ENCODE results near the gene TADA2B.

The TADA2B gene

DNA sequence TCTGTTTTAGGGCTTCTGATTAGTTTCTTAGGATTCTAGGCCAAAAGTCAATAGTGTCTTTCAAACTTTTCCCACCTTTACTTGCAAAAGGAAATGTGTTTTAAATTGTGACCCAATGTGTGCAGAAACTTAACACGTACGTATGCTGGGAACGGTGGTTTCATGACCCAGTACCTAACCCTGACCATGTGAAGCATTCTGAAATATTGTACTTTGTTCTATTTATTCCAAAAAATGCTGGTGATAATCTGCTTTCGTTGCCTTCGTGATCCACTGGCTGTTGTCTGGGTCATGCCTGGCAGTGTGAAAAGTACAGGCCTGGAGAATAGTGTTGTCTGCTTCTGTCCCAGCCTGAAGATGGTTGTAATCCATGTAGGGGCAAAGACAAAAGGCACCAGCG is 26.7 kb upstream of the TADA2B start:
- in situ Hi-C loops (cut with HindIII; ENCODE audit: low sequenced_read_pairs), result no loop called here

GRCh38 chr4:7017446-7018048 is 25.6 kb upstream of the TADA2B start:
- in situ Hi-C loops (cut with HindIII; ENCODE audit: low sequenced_read_pairs), result no loop called here

GRCh38 chr4:7018281-7018680 is 24.9 kb upstream of the TADA2B start:
- in situ Hi-C loops (cut with HindIII; ENCODE audit: low sequenced_read_pairs), result no loop called here

GRCh38 chr4:7019367-7019766 is 23.8 kb upstream of the TADA2B start:
- in situ Hi-C loops (cut with HindIII; ENCODE audit: low sequenced_read_pairs), result no loop called here

DNA sequence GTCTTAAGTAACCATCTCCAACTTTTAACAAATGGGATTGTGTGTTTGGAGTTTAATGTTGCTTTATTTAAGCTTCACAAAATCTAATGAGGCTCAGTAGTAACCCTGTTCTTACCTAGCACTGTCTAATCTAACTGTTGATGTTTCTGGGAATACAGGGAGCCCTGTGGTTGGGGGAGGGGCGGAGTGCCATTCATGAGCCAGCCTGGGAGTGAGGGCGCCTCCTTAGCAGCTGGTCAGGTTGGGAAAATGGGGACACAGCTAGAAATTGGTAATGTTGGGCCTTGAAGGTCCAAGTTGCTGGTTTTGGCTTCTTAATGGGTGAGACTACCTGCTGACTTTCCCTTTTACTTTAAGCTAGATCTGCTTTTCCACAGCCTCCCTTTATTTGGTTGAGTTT is 22.9 kb upstream of the TADA2B start:
- in situ Hi-C loops (cut with HindIII; ENCODE audit: low sequenced_read_pairs), result loop anchor here (5.0 kb wide), 2 partner anchors 38 to 62 kb away; no protein-coding TSS in a partner anchor

DNA sequence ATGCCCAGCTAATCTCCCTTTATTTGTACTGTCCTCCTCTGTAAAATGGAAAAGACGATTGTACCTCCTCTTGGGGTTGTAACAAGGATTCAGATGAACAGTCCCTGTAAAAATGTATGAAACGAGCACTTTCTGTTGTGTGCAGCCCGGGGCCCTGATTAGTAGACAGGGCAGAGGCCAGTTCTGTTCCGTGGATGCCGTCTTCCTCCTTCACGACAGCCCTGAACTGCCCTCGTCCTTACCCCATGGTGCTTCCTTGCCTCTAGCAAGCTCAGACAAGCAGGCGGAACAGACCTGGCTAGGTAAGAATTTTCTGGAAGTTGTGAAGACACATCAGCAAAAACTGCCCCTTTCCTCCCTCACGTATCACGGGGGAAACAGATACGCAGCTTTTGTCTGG is 22.3 kb upstream of the TADA2B start:
- in situ Hi-C loops (cut with HindIII; ENCODE audit: low sequenced_read_pairs), result loop anchor here (5.0 kb wide), 2 partner anchors 39 to 61 kb away; no protein-coding TSS in a partner anchor

DNA sequence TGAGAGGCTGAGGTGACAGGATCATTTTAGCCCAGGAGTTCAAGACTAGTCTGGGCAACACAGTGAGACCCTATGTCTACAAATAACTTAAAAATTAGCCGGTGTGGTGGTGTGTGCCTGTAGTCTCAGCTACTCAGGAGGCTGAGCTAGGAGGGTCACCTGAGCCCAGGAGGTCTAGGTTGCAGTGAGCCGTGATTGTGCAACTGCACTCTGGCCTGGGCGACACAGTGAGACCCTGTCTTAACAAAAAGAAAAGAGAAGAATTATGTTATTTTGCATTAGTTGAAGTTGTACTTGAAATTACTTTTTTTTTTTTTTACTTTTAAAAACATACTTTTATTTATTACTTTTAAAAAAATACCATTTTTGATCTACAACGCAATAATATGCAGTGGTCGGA is 21.8 kb upstream of the TADA2B start:
- in situ Hi-C loops (cut with HindIII; ENCODE audit: low sequenced_read_pairs), result loop anchor here (5.0 kb wide), 2 partner anchors 39 to 61 kb away; no protein-coding TSS in a partner anchor

DNA sequence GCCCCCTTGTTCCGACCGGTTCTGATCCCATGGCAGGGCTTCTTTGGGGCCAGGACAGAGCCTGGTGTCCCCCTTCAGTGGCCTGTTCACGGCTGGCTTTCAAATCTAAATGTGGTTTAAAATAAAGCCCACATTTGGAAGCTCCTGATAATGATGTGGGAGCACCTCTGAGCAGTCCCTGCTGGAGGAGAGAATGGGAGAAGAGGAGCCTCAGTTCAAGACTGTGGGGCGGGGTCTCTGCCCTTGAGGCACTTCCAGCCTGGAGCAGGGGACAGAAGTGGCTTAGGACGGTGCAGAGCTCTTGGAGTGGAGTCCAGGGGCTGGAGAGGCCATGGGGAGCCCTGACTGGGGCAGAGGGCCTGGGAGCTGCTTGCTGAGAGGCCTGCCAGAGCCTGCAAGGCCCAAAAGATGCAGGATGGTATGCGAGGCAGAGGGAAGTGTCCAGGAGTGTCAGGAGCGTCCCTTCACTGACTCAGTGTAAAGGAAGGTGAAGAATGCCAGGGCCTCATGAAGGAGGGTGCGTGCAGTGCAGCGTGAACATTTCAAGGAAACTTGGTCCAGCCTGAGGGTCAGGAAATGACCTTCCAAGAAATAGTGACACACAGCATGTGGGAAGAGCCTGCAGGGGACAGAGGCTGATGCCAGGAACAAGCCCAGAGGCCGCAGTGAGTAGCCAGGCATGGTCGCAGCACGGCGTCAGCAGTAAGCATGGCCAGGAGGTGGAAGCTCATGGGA is 21.1 kb upstream of the TADA2B start:
- in situ Hi-C loops (cut with HindIII; ENCODE audit: low sequenced_read_pairs), result loop anchor here (5.0 kb wide), 2 partner anchors 40 to 60 kb away; no protein-coding TSS in a partner anchor

DNA sequence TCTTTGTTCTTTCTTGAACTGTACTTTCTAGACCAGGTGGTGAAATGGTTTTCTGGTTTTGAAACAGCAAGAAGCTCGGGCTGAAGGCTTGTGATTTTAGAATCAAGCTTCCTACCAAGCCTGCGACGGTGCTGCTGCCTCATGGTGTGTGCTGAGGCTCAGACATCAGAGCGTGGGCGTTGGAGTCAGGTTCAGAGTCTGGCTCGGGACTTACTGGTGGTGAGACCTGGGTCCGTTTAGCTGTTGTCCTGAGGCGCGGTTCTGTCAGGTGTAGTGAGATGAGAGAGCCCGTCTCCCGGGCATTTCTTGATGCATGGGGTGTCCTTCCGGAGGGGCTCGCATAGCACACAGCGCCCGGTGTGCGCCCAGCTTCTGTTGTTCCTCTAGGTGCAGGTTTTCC is 19.7 kb upstream of the TADA2B start:
- in situ Hi-C loops (cut with HindIII; ENCODE audit: low sequenced_read_pairs), result loop anchor here (5.0 kb wide), 2 partner anchors 41 to 59 kb away; no protein-coding TSS in a partner anchor

GRCh38 chr4:7023901-7024300 is 19.3 kb upstream of the TADA2B start:
- in situ Hi-C loops (cut with HindIII; ENCODE audit: low sequenced_read_pairs), result loop anchor here (5.0 kb wide), 2 partner anchors 42 to 58 kb away; no protein-coding TSS in a partner anchor

GRCh38 chr4:7024336-7024890 is 18.8 kb upstream of the TADA2B start:
- in situ Hi-C loops (cut with HindIII; ENCODE audit: low sequenced_read_pairs), result loop anchor here (5.0 kb wide), 2 partner anchors 42 to 58 kb away; no protein-coding TSS in a partner anchor

DNA sequence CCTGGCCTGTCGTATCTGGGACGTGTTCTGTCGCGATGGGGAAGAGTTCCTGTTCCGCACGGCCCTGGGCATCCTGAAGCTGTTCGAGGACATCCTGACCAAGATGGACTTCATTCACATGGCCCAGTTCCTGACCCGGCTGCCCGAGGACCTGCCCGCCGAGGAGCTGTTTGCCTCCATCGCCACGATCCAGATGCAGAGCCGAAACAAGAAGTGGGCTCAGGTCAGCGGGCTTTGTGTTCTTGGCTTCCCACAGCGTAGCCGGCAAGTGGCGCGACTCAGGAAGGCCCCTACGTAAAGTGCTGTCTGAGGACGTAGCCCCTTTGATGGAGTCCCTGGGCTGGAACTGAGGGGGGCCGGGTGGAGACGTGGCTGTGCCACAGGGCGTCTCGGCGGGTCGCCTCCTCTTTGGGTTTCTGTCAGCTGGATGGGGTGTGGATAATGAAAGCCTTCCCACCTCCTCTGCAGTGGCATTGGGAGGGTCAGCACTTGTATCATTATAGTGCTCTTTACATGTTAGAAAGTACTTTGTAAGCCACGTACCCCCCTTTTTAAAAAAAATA is 18.1 kb upstream of the TADA2B start:
- in situ Hi-C loops (cut with HindIII; ENCODE audit: low sequenced_read_pairs), result no loop called here

DNA sequence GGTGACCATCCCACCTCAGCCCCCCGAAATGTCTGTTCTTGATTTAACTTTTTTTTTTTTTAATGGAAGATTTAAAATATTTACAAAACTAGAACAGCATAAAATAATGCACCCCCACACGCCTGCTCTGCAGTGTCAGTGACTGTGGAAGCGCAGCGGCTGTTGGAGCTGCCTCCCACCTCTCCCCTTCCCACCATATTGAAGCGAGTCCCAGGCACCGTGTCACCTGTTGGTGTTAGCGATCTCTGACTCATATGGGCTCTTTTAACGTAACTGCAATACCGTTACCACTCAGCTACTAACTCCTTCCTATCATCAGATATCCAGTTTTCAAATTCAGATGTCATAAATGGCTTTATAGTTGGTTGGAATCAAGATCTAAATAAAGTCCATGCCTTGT is 17.1 kb upstream of the TADA2B start:
- in situ Hi-C loops (cut with HindIII; ENCODE audit: low sequenced_read_pairs), result no loop called here

GRCh38 chr4:7027284-7027683 is 15.9 kb upstream of the TADA2B start:
- in situ Hi-C loops (cut with HindIII; ENCODE audit: low sequenced_read_pairs), result no loop called here

GRCh38 chr4:7027913-7028312 is 15.3 kb upstream of the TADA2B start:
- in situ Hi-C loops (cut with HindIII; ENCODE audit: low sequenced_read_pairs), result no loop called here

DNA sequence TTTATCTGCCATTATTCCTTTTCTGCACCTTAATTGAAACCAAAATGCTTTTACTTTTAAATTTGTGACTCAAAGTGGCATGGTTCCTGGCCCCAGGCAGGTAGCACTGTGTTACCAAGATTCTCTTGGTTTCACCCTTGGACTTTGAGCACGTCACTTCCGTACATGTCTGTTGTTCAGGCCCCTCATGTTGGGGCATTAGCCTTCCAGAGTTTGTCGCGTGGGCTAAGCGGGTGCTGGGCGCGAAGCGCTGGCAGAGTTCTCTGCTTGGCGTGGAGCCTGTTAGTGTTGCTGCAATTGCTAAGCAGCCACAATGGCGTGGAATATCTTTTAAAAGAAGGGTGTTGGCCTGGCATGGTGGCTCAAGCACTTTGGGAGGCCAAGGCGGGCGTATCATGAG is 14.0 kb upstream of the TADA2B start:
- in situ Hi-C loops (cut with HindIII; ENCODE audit: low sequenced_read_pairs), result no loop called here

- in situ Hi-C loops (cut with HindIII; ENCODE audit: low sequenced_read_pairs), result no loop called here
Observed at GRCh38 chr4:7029921-7030320, 13.3 kb upstream of the TADA2B start.

GRCh38 chr4:7030856-7031255 is 12.3 kb upstream of the TADA2B start:
- in situ Hi-C loops (cut with HindIII; ENCODE audit: low sequenced_read_pairs), result no loop called here

DNA sequence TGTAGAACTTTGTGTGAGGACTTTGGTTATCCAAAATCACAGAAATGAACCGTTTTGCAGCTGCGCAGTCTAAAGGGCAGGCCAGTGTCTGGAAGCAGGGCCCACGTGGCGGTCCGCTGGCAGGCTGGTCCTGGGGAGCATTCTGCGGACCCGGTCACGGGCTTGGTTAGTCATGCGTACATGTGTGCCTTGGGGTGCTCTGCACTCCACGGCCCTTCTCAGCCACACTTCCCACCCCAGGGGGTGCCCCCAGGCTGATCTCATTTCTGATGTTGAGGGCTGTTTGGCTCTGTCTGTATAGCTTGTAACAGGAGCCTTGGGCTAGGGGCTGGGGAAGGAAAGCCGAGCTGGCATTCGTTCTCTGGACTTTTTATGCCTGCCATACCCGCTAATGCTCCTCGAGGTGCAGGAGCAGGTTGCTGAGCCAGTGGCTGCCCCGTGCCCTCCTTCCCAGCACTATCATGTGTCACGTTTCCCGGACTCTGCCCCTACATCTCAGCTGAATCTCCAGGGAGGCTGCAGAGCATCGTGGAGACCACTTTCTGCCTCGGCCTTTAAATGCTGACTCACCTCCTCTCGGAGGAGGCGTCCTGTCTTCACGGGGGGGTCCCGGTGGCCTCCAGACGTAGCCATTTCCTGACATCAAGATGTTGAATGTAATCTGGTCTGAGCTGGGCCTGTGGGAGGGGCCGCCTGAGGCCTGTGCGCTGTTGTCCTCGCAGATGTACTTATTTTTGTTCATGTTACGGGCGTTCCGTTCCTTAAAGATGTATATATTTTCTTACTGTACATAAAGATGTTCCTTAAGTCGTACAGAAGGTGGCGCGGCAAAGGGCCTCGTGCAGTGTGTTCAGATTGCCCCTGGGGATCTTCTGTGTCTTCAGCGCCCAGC is 11.4 kb upstream of the TADA2B start:
- in situ Hi-C loops (cut with HindIII; ENCODE audit: low sequenced_read_pairs), result no loop called here

GRCh38 chr4:7032596-7032995 is 10.6 kb upstream of the TADA2B start:
- in situ Hi-C loops (cut with HindIII; ENCODE audit: low sequenced_read_pairs), result no loop called here
